Cardiac atrium fibroblast (primary cell): ENCODE results near the gene TUFT1. TPM values are rescaled to one million over a fixed set of nuclear protein-coding genes. Genes with fewer than 3 reads are reported as not detected.

Source experiments
- total RNA-seq: library from RNA; depleted of rRNA; stranded (reverse); fragments of >200 nt; gene quantifications from 2 replicates; pipeline ENCODE4 v1.2.3, GENCODE V29; 2015

TUFT1 gene
- 4.3 and 5.0 TPM in 2 replicates for total RNA-seq

GRCh38 chr1:151540021-151540981 lies at the start of gene TUFT1:
Gene TUFT1, plus strand, starts transcription at chr1:151540309. Its CDS starts 58 bp downstream, at chr1:151540367.

GRCh38 chr1:151510957-151511635 lies 29.0 kb upstream of the TUFT1 start, which contains the start of gene CGN:
Gene CGN, plus strand, starts transcription at chr1:151511387. Its CDS starts 7,133 bp downstream, at chr1:151518520.

GRCh38 chr1:151611832-151612500 lies 71.9 kb downstream of the TUFT1 start, which contains the start of gene SNX27:
Gene SNX27, plus strand, starts transcription at chr1:151612050. Its CDS starts 152 bp downstream, at chr1:151612202.

Other genes starting within 250 kb of the TUFT1 start
- gene PI4KB, start 212.9 kb upstream of the TUFT1 start, total RNA-seq: 36.8 and 37.0 TPM in 2 replicates
- 16.8 and 24.1 TPM in 2 replicates for gene RFX5, start 193.1 kb upstream of the TUFT1 start, total RNA-seq
- 65.3 and 69.2 TPM in 2 replicates for gene SELENBP1, start 167.6 kb upstream of the TUFT1 start, total RNA-seq
- 220 and 293 TPM in 2 replicates for gene PSMB4, start 140.7 kb upstream of the TUFT1 start, total RNA-seq
- 11.3 and 18.6 TPM in 2 replicates for gene POGZ, start 80.8 kb upstream of the TUFT1 start, total RNA-seq
- under 0.01 TPM in 1 of 2 replicates, not detected in the other for gene CGN, start 28.9 kb upstream of the TUFT1 start, total RNA-seq
- 7.8 and 10.2 TPM in 2 replicates for gene SNX27, start 71.7 kb downstream of the TUFT1 start, total RNA-seq
- gene CELF3, start 176.5 kb downstream of the TUFT1 start, total RNA-seq: not detected in 2 replicates
- not detected in 2 replicates for gene RIIAD1, start 181.2 kb downstream of the TUFT1 start, total RNA-seq
- 39.0 and 56.5 TPM in 2 replicates for gene MRPL9, start 223.2 kb downstream of the TUFT1 start, total RNA-seq